ENCODE measurements around the gene MTERF1.

Gene MTERF1

DNA sequence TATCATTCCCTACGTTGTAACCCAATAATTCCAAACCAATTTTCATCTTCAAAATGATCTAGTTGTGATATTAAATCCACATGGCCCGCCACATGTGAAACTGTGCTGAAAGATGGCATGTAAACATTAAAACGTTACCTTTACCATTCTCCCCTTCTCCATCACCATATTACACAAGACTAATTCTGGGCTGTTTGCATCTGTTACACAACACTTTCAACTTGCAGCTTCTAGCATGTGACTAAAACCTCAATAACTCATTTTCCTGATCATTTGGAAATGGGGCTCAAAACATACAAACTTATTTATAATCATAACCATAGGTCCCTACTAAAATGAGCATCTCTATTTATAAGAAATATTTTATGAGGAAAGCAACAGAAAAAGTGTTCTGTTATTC is 4.7 kb downstream of the MTERF1 start:
- no peaks in the 10 kb centered on the region for H3K79me2 ChIP-seq (ENCODE audit: insufficient read depth, low read length)
- DNase-seq: no peak
- H2AFZ ChIP-seq (ENCODE audit: low read depth, low read length): no peak overlapping the region
- TF ChIP-seq, protein P1, sequence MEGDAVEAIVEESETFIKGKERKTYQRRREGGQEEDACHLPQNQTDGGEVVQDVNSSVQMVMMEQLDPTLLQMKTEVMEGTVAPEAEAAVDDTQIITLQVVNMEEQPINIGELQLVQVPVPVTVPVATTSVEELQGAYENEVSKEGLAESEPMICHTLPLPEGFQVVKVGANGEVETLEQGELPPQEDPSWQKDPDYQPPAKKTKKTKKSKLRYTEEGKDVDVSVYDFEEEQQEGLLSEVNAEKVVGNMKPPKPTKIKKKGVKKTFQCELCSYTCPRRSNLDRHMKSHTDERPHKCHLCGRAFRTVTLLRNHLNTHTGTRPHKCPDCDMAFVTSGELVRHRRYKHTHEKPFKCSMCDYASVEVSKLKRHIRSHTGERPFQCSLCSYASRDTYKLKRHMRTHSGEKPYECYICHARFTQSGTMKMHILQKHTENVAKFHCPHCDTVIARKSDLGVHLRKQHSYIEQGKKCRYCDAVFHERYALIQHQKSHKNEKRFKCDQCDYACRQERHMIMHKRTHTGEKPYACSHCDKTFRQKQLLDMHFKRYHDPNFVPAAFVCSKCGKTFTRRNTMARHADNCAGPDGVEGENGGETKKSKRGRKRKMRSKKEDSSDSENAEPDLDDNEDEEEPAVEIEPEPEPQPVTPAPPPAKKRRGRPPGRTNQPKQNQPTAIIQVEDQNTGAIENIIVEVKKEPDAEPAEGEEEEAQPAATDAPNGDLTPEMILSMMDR (IDR thresholded peaks at IDR 0.05; ENCODE audit: borderline replicate concordance, extremely low read depth, low read length, poor library complexity, severe bottlenecking): no peak
- TF ChIP-seq EZH2 (IDR thresholded peaks at IDR 0.05; ENCODE audit: borderline replicate concordance, low read depth, low read length, severe bottlenecking): no peak
- ATAC-seq (ENCODE audit: insufficient read depth, low read depth): no peak
- no peak overlapping the region for H3K27ac ChIP-seq (ENCODE audit: low read length)
- no peaks in the 10 kb centered on the region for H3K27me3 ChIP-seq (ENCODE audit: insufficient read depth, low read length, poor library complexity)
- H3K4me2 ChIP-seq (ENCODE audit: insufficient read depth, low read length): no peak overlapping the region
- no peak overlapping the region for H3K4me3 ChIP-seq (ENCODE audit: low read depth in 1 of 2, low read length in 2 of 2)
- H3K4me1 ChIP-seq (ENCODE audit: insufficient read depth, low read length): no peaks in the 10 kb centered on the region
- H3K9ac ChIP-seq (ENCODE audit: low read depth, low read length): no peak overlapping the region
- H4K20me1 ChIP-seq (ENCODE audit: insufficient read depth, low read length): no peaks in the 10 kb centered on the region
- H3K9me3 ChIP-seq (ENCODE audit: insufficient read depth, low read length, severe bottlenecking): no peaks in the 10 kb centered on the region
- no peaks in the 10 kb centered on the region for H3K36me3 ChIP-seq (ENCODE audit: insufficient read depth, low read length)

DNA sequence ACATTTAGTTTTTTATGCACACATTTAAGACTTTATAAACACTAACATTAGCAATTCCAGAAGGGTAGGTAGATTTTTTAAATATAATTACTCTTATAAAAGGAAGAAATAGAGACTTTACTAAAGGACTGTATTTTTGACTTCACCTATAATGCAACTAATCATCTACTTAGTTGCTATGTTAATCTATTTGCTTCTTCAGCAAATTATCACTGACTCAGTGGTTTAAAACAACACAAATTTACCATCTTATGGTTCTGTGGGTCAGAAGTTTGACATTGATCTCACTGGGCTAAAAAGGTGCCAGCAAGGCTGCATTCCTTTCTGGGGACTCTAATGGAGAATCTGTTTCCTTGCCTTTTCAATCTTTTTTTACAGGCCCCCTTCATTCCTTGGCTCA is 7.6 kb downstream of the MTERF1 start:
- no peaks in the 10 kb centered on the region for H4K20me1 ChIP-seq (ENCODE audit: insufficient read depth, low read length)
- H3K27ac ChIP-seq (ENCODE audit: low read length): no peak overlapping the region
- TF ChIP-seq EZH2 (IDR thresholded peaks at IDR 0.05; ENCODE audit: borderline replicate concordance, low read depth, low read length, severe bottlenecking): no peak
- TF ChIP-seq, protein P1 (IDR thresholded peaks at IDR 0.05; ENCODE audit: borderline replicate concordance, extremely low read depth, low read length, poor library complexity, severe bottlenecking): no peak
- no peak overlapping the region for H2AFZ ChIP-seq (ENCODE audit: low read depth, low read length)
- no peaks in the 10 kb centered on the region for H3K79me2 ChIP-seq (ENCODE audit: insufficient read depth, low read length)
- no peaks in the 10 kb centered on the region for H3K4me1 ChIP-seq (ENCODE audit: insufficient read depth, low read length)
- H3K4me3 ChIP-seq (ENCODE audit: low read depth in 1 of 2, low read length in 2 of 2): no peak overlapping the region
- no peaks in the 10 kb centered on the region for H3K9me3 ChIP-seq (ENCODE audit: insufficient read depth, low read length, severe bottlenecking)
- no peaks in the 10 kb centered on the region for H3K27me3 ChIP-seq (ENCODE audit: insufficient read depth, low read length, poor library complexity)
- DNase-seq (no peak), ATAC-seq (ENCODE audit: insufficient read depth, low read depth) (no peak)
- H3K9ac ChIP-seq (ENCODE audit: low read depth, low read length): no peak overlapping the region
- no peaks in the 10 kb centered on the region for H3K36me3 ChIP-seq (ENCODE audit: insufficient read depth, low read length)
- H3K4me2 ChIP-seq (ENCODE audit: insufficient read depth, low read length): no peak overlapping the region

DNA sequence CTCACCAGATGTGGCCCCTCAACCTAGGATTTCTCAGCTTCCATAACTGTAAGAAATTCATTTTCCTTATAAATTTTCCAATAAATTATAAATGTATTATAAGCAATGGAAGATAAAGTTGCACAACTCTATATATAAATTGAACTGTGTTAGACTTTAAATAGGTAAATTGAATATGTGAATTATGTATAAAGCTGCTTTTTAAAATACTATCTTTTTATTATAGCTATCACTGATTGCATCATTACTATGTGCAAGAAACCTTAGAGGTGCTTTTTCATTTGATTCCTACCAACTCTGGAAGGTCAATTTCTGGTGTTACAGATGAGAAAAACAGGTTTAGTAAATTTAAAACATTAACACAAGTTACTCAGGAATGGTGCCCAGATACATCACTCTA is 8.4 kb downstream of the MTERF1 start:
- Histone ChIP-seq H3K9me3 (ENCODE audit: insufficient read depth, low read length, severe bottlenecking) (no peaks in the 10 kb centered on the region), H2AFZ (ENCODE audit: low read depth, low read length) (no peak overlapping the region), H3K79me2 (ENCODE audit: insufficient read depth, low read length) (no peaks in the 10 kb centered on the region), H3K4me1 (ENCODE audit: insufficient read depth, low read length) (no peaks in the 10 kb centered on the region), H3K9ac (ENCODE audit: low read depth, low read length) (no peak overlapping the region), H3K4me3 (ENCODE audit: low read depth in 1 of 2, low read length in 2 of 2) (no peak overlapping the region), H3K27ac (ENCODE audit: low read length) (no peak overlapping the region), H3K36me3 (ENCODE audit: insufficient read depth, low read length) (no peaks in the 10 kb centered on the region), H3K4me2 (ENCODE audit: insufficient read depth, low read length) (no peak overlapping the region), H4K20me1 (ENCODE audit: insufficient read depth, low read length) (no peaks in the 10 kb centered on the region), H3K27me3 (ENCODE audit: insufficient read depth, low read length, poor library complexity) (no peaks in the 10 kb centered on the region)
- DNase-seq (no peak), ATAC-seq (ENCODE audit: insufficient read depth, low read depth) (no peak)
- TF ChIP-seq EZH2 (IDR thresholded peaks at IDR 0.05; ENCODE audit: borderline replicate concordance, low read depth, low read length, severe bottlenecking): no peak
- TF ChIP-seq, protein P1 (IDR thresholded peaks at IDR 0.05; ENCODE audit: borderline replicate concordance, extremely low read depth, low read length, poor library complexity, severe bottlenecking): no peak

DNA sequence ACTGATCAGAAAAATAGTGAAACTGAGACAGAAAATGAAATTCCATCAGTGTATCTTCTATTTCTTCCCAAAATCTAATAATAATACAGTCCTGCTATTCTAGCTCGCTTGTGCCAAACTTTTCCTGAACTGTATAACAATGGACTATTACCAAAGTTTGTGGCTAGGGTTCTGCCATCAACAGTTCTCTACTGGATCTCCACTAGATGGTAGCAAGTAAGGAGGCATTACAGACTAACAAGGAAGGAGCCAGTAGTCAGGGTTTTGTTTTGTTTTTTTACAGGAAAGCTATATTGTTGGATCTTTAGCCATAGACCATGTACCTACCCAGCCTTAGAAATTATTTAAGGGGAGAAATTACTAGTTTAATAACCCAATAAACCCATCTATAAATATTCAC is 10.8 kb downstream of the MTERF1 start:
- H3K79me2 ChIP-seq (ENCODE audit: insufficient read depth, low read length): no peaks in the 10 kb centered on the region
- no peak for TF ChIP-seq EZH2 (IDR thresholded peaks at IDR 0.05; ENCODE audit: borderline replicate concordance, low read depth, low read length, severe bottlenecking)
- TF ChIP-seq, protein P1 (IDR thresholded peaks at IDR 0.05; ENCODE audit: borderline replicate concordance, extremely low read depth, low read length, poor library complexity, severe bottlenecking): no peak
- no peaks in the 10 kb centered on the region for H4K20me1 ChIP-seq (ENCODE audit: insufficient read depth, low read length)
- no peak overlapping the region for H3K27ac ChIP-seq (ENCODE audit: low read length)
- no peaks in the 10 kb centered on the region for H3K4me1 ChIP-seq (ENCODE audit: insufficient read depth, low read length)
- DNase-seq (no peak), ATAC-seq (ENCODE audit: insufficient read depth, low read depth) (no peak)
- H3K4me3 ChIP-seq (ENCODE audit: low read depth in 1 of 2, low read length in 2 of 2): no peak overlapping the region
- H2AFZ ChIP-seq (ENCODE audit: low read depth, low read length): no peak overlapping the region
- H3K9ac ChIP-seq (ENCODE audit: low read depth, low read length): no peak overlapping the region
- no peak overlapping the region for H3K4me2 ChIP-seq (ENCODE audit: insufficient read depth, low read length)
- H3K36me3 ChIP-seq (ENCODE audit: insufficient read depth, low read length): no peaks in the 10 kb centered on the region
- no peaks in the 10 kb centered on the region for H3K27me3 ChIP-seq (ENCODE audit: insufficient read depth, low read length, poor library complexity)
- no peaks in the 10 kb centered on the region for H3K9me3 ChIP-seq (ENCODE audit: insufficient read depth, low read length, severe bottlenecking)

Measured in DND-41 (cell line).